ENCODE data around the gene COL5A3. TPM values are rescaled to one million over a fixed set of nuclear protein-coding genes. Genes with fewer than 3 reads are reported as not detected.

COL5A3 gene
- polyA plus RNA-seq, 1 donor (not counting 4 experiments of a cell fraction or from before 2014, with no cell fraction given) = 0.43 TPM

- dilution Hi-C loops (cut with MboI; ENCODE audit: extremely low pct_ligation_motif_present, low sequenced_read_pairs) = no loop called here
- no peak overlapping the region for H3K27ac ChIP-seq (ENCODE audit: control insufficient read depth, insufficient read depth, low read length)
- no peak overlapping the region for H3K4me3 ChIP-seq (ENCODE audit: control insufficient read depth in 2 of 3, extremely low read depth in 1 of 3, insufficient read depth in 2 of 3, low read depth in 1 of 3, low read length in 3 of 3)
- H3K79me2 ChIP-seq (ENCODE audit: control insufficient read depth, insufficient read depth, low read length) = no peaks in the 10 kb centered on the region
- no peaks in the 10 kb centered on the region for H3K36me3 ChIP-seq (ENCODE audit: control insufficient read depth in 2 of 2, extremely low read depth in 1 of 2, insufficient read depth in 2 of 2, low read length in 2 of 2)
- H3K9me1 ChIP-seq (ENCODE audit: control insufficient read depth, extremely low read depth, insufficient read depth, low read length) = no peaks in the 10 kb centered on the region
- H3K27me3 ChIP-seq (ENCODE audit: control insufficient read depth, extremely low read depth, insufficient read depth, low read length) = no peaks in the 10 kb centered on the region
- no peaks in the 10 kb centered on the region for H4K20me1 ChIP-seq (ENCODE audit: control insufficient read depth, extremely low read depth, insufficient read depth, low read length)
- no peak for FAIRE-seq
- no peak for TF ChIP-seq EZH2 (IDR thresholded peaks at IDR 0.05; ENCODE audit: low read length)
- no peak for TF ChIP-seq CTCF (optimal IDR thresholded peaks at IDR 0.05 in 1 of 3, IDR thresholded peaks at IDR 0.05 in 1 of 3, conservative IDR thresholded peaks at IDR 0.05 in 1 of 3; ENCODE audit: extremely low read depth in 1 of 3, insufficient read depth in 2 of 3, low read length in 3 of 3)
- no peaks in the 10 kb centered on the region for H3K9me3 ChIP-seq (ENCODE audit: control insufficient read depth, low read depth, low read length)
- H3K9ac ChIP-seq (ENCODE audit: control insufficient read depth, extremely low read depth, insufficient read depth, low read length) = no peak overlapping the region
- H2AFZ ChIP-seq (ENCODE audit: control insufficient read depth, low read length) = no peak overlapping the region
- no peak for DNase-seq (ENCODE audit: low read depth, low spot score)
- no peaks in the 10 kb centered on the region for H3K4me1 ChIP-seq (ENCODE audit: control insufficient read depth, extremely low read depth, insufficient read depth, low read length)
- H3K4me2 ChIP-seq (ENCODE audit: control insufficient read depth, extremely low read depth, insufficient read depth, low read depth, low read length) = no peak overlapping the region
These were observed 40.7 kb downstream of the COL5A3 start for GRCh38 chr19:9969688-9969975.

DNA sequence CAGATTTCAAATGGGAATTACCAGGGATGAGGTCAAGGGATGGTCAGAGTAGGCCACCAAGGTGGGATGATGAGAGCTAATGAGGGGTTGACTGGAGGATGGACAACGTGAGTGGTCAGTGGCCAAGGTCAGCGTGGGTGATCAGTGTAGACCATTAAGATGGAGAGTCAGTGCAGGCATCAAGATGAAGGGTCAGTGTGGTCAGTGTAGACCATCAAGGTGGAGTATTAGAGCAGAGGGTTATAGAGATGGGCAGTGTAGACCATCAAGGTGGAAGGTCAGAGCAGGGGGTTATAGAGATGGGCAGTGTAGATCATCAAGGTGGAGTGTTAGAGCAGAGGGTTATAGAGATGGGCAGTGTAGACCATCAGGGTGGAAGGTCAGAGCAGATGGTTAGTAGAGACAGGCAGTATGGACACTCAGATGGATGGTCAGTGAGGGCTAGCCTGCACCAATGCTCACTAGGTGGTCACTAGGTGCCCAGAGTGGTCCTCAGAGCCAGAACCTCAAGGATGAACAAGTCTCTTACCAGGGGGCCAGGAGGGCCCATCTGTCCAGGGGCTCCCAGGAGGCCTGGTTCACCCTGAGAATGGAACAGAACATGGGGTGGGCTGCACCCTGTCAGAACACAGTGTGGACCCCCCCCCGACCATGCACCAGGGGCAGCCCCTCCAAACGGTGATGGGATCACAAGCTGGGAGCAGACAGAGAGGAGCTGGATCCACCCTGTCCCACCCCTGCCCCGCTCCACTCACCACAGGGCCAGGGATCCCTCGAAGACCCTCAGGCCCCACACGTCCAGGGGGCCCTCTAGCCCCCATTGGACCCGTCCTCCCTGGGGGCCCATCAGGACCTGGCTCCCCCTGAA is 41.2 kb downstream of the COL5A3 start:
- no peak overlapping the region for H3K4me3 ChIP-seq (ENCODE audit: control insufficient read depth in 2 of 3, extremely low read depth in 1 of 3, insufficient read depth in 2 of 3, low read depth in 1 of 3, low read length in 3 of 3)
- no peaks in the 10 kb centered on the region for H3K36me3 ChIP-seq (ENCODE audit: control insufficient read depth in 2 of 2, extremely low read depth in 1 of 2, insufficient read depth in 2 of 2, low read length in 2 of 2)
- no peak overlapping the region for H3K4me2 ChIP-seq (ENCODE audit: control insufficient read depth, extremely low read depth, insufficient read depth, low read depth, low read length)
- no peaks in the 10 kb centered on the region for H4K20me1 ChIP-seq (ENCODE audit: control insufficient read depth, extremely low read depth, insufficient read depth, low read length)
- no peaks in the 10 kb centered on the region for H3K27me3 ChIP-seq (ENCODE audit: control insufficient read depth, extremely low read depth, insufficient read depth, low read length)
- H3K4me1 ChIP-seq (ENCODE audit: control insufficient read depth, extremely low read depth, insufficient read depth, low read length) = no peaks in the 10 kb centered on the region
- DNase-seq (ENCODE audit: low read depth, low spot score) = no peak
- no peak overlapping the region for H3K27ac ChIP-seq (ENCODE audit: control insufficient read depth, insufficient read depth, low read length)
- H3K79me2 ChIP-seq (ENCODE audit: control insufficient read depth, insufficient read depth, low read length) = no peaks in the 10 kb centered on the region
- no peak overlapping the region for H2AFZ ChIP-seq (ENCODE audit: control insufficient read depth, low read length)
- TF ChIP-seq EZH2 (IDR thresholded peaks at IDR 0.05; ENCODE audit: low read length) = no peak
- no peak for TF ChIP-seq CTCF (optimal IDR thresholded peaks at IDR 0.05 in 1 of 3, IDR thresholded peaks at IDR 0.05 in 1 of 3, conservative IDR thresholded peaks at IDR 0.05 in 1 of 3; ENCODE audit: extremely low read depth in 1 of 3, insufficient read depth in 2 of 3, low read length in 3 of 3)
- no peaks in the 10 kb centered on the region for H3K9me3 ChIP-seq (ENCODE audit: control insufficient read depth, low read depth, low read length)
- no peaks in the 10 kb centered on the region for H3K9me1 ChIP-seq (ENCODE audit: control insufficient read depth, extremely low read depth, insufficient read depth, low read length)
- dilution Hi-C loops (cut with MboI; ENCODE audit: extremely low pct_ligation_motif_present, low sequenced_read_pairs) = no loop called here
- H3K9ac ChIP-seq (ENCODE audit: control insufficient read depth, extremely low read depth, insufficient read depth, low read length) = no peak overlapping the region
- no peak for FAIRE-seq
